WTC11 (cell line): ENCODE data around the gene SAMHD1. TPM values are rescaled to one million over a fixed set of nuclear protein-coding genes. Genes with fewer than 3 reads are reported as not detected.

Experiments used
- ATAC-seq: fragments of 200-7000 bp; cut with Tn5 transposase; 2 replicates; pipeline ENCODE4 v1.10.0; 2021; ENCODE audit warnings: mild to moderate bottlenecking, moderate library complexity
- CTCF ChIA-PET: fragments of 300-600 bp; sonication (Branson Sonifier 250); formaldehyde crosslinking; loops from one replicate; lab custom pipeline; 2021; ENCODE audit warnings: antibody characterized with exemption; lab: Charles Lee
- POLR2A ChIA-PET: fragments of 350-600 bp; sonication (Branson Sonifier 250); formaldehyde crosslinking; loops from one replicate; lab custom pipeline; 2021; ENCODE audit warnings: antibody characterized with exemption; lab: Charles Lee
- DNase-seq: peaks from one replicate; pipeline ENCODE4 v3.0.0; 2021; ENCODE audit warnings: low spot score
- H3K27ac Mint-ChIP-seq: 2 replicates; pipeline ENCODE4 v1.8.0; 2021; ENCODE audit warnings: mixed read lengths
- H3K27me3 Mint-ChIP-seq: 2 replicates; pipeline ENCODE4 v1.8.0; 2021; ENCODE audit warnings: low read depth, mild to moderate bottlenecking, moderate library complexity, mixed read lengths
- H3K36me3 Mint-ChIP-seq: 2 replicates; pipeline ENCODE4 v1.8.0; 2021; ENCODE audit warnings: mixed read lengths
- H3K4me1 Mint-ChIP-seq: 2 replicates; pipeline ENCODE4 v1.8.0; 2022; ENCODE audit warnings: mixed read lengths
- H3K4me3 Mint-ChIP-seq: 2 replicates; pipeline ENCODE4 v1.8.0; 2021; ENCODE audit warnings: mild to moderate bottlenecking, moderate library complexity, mixed read lengths
- H3K9me3 Mint-ChIP-seq: 2 replicates; pipeline ENCODE4 v1.8.0; 2021; ENCODE audit warnings: mixed read lengths
- ATF1 ChIP-seq: sonication (generic); formaldehyde crosslinking; IDR thresholded peaks from 2 replicates; pipeline ENCODE4 v1.8.1; 2023; ENCODE audit warnings: mild to moderate bottlenecking, moderate library complexity, missing genetic modification reagents
- ATF3 ChIP-seq: sonication (generic); formaldehyde crosslinking; conservative IDR thresholded peaks from 2 replicates; pipeline ENCODE4 v1.8.1; 2022; ENCODE audit warnings: mild to moderate bottlenecking, missing genetic modification reagents
- ATF6 ChIP-seq: sonication (generic); formaldehyde crosslinking; IDR thresholded peaks from 2 replicates; pipeline ENCODE4 v1.8.1; 2023; ENCODE audit warnings: mild to moderate bottlenecking, missing genetic modification reagents
- CDX4 ChIP-seq: fragments of 250-450 bp; sonication (Bioruptor Pico); IDR thresholded peaks from 2 replicates; pipeline ENCODE4 v1.9.0; 2021; ENCODE audit warnings: moderate library complexity, mild to moderate bottlenecking, inconsistent platforms, borderline replicate concordance
- CREM ChIP-seq: sonication (generic); formaldehyde crosslinking; IDR thresholded peaks from 2 replicates; pipeline ENCODE4 v1.8.1; 2022; ENCODE audit warnings: mild to moderate bottlenecking, missing genetic modification reagents, moderate library complexity
- E2F4 ChIP-seq: sonication (generic); formaldehyde crosslinking; IDR thresholded peaks from 2 replicates; pipeline ENCODE4 v1.8.1; 2022; ENCODE audit warnings: low read depth, mild to moderate bottlenecking, moderate library complexity, missing genetic modification reagents, borderline replicate concordance
- ESRRA ChIP-seq: sonication (generic); formaldehyde crosslinking; IDR thresholded peaks from 2 replicates; pipeline ENCODE4 v1.8.1; 2022; ENCODE audit warnings: mild to moderate bottlenecking, missing genetic modification reagents, borderline replicate concordance
- ETV6 ChIP-seq: sonication (generic); formaldehyde crosslinking; IDR thresholded peaks from 2 replicates; pipeline ENCODE4 v1.8.1; 2022; ENCODE audit warnings: mild to moderate bottlenecking, missing genetic modification reagents
- FOXK1 ChIP-seq: sonication (generic); formaldehyde crosslinking; IDR thresholded peaks from 2 replicates; pipeline ENCODE4 v1.8.0; 2022; ENCODE audit warnings: mild to moderate bottlenecking, moderate library complexity, missing genetic modification reagents
- JAZF1 ChIP-seq: fragments of 250-450 bp; sonication (Bioruptor Pico); IDR thresholded peaks from 2 replicates; pipeline ENCODE4 v1.9.0; 2021; ENCODE audit warnings: moderate library complexity, mild to moderate bottlenecking, inconsistent platforms
- JUN ChIP-seq: sonication (generic); formaldehyde crosslinking; IDR thresholded peaks from 2 replicates; pipeline ENCODE4 v1.8.0; 2023; ENCODE audit warnings: mild to moderate bottlenecking, missing genetic modification reagents
- NR3C1 ChIP-seq: sonication (generic); formaldehyde crosslinking; conservative IDR thresholded peaks from 2 replicates; pipeline ENCODE4 v1.8.1; 2023; ENCODE audit warnings: low read depth, mild to moderate bottlenecking, missing genetic modification reagents
- TCF7 ChIP-seq: sonication (generic); formaldehyde crosslinking; IDR thresholded peaks from 2 replicates; pipeline ENCODE4 v1.8.0; 2022; ENCODE audit warnings: mild to moderate bottlenecking, low read depth, missing genetic modification reagents, moderate library complexity
- USF2 ChIP-seq: sonication (generic); formaldehyde crosslinking; IDR thresholded peaks from 2 replicates; pipeline ENCODE4 v1.8.1; 2023; ENCODE audit warnings: mild to moderate bottlenecking, missing genetic modification reagents, moderate library complexity
- ZBTB21 ChIP-seq: sonication (generic); formaldehyde crosslinking; IDR thresholded peaks from 2 replicates; pipeline ENCODE4 v1.8.1; 2023; ENCODE audit warnings: mild to moderate bottlenecking, missing genetic modification reagents, borderline replicate concordance
- ZBTB43 ChIP-seq: sonication (generic); formaldehyde crosslinking; IDR thresholded peaks from 2 replicates; pipeline ENCODE4 v1.8.1; 2023; ENCODE audit warnings: mild to moderate bottlenecking, missing genetic modification reagents
- ZNF512 ChIP-seq: sonication (generic); formaldehyde crosslinking; IDR thresholded peaks from 2 replicates; pipeline ENCODE4 v1.8.1; 2022; ENCODE audit warnings: missing genetic modification reagents, borderline replicate concordance
- ZNF532 ChIP-seq: fragments of 250-450 bp; sonication (Bioruptor Pico); IDR thresholded peaks from 2 replicates; pipeline ENCODE4 v1.9.0; 2021; ENCODE audit warnings: mild to moderate bottlenecking, borderline replicate concordance
- total RNA-seq: library from RNA; stranded (reverse); gene quantifications from 3 replicates; pipeline ENCODE4 v1.2.3, GENCODE V29; 2021

The SAMHD1 gene
- total RNA-seq, 1 experiment from 2014 or later: 31.0 TPM

- Mint-ChIP-seq H3K27me3 (peaks cover 7% of the 10 kb centered on the region), H3K27ac (peak overlapping the region; percentile 35; the same call in 1 of the 2 replicates), H3K4me3 (no peak overlapping the region), H3K36me3 (no peaks in the 10 kb centered on the region), H3K4me1 (peaks cover 52% of the 10 kb centered on the region), H3K9me3 (no peaks in the 10 kb centered on the region)
- no peak for ATAC-seq
- POLR2A ChIA-PET: no interaction called here
- CTCF ChIA-PET: interaction anchor here (0.8 to 3.0 kb wide), 6 partner anchors 7 to 48 kb away, joined by 4 to 19 read pairs (median 6); a partner anchor contains a TSS
- TF ChIP-seq JAZF1 (CRISPR knock-in tag) (no peak), ETV6 (CRISPR knock-in tag) (no peak), FOXK1 (CRISPR knock-in tag) (no peak), ESRRA (CRISPR knock-in tag) (no peak), ZBTB21 (CRISPR knock-in tag) (no peak), ATF1 (CRISPR knock-in tag) (no peak), USF2 (CRISPR knock-in tag) (no peak), CREM (no peak), E2F4 (CRISPR knock-in tag) (no peak), NR3C1 (no peak), JUN (CRISPR knock-in tag) (no peak), ZBTB43 (no peak)
- TF ChIP-seq, all 79 proteins: peak for 0
- DNase-seq: no peak
These were observed 94.5 kb downstream of the SAMHD1 start for GRCh38 chr20:36856691-36857635.

GRCh38 chr20:36856195-36856594 is 95.3 kb downstream of the SAMHD1 start:
- peaks cover 44% of the 10 kb centered on the region for H3K4me1 Mint-ChIP-seq
- no peak for DNase-seq
- TF ChIP-seq CDX4 (CRISPR knock-in tag) (no peak), ATF6 (no peak), TCF7 (CRISPR knock-in tag) (no peak), ZNF532 (no peak), ATF1 (CRISPR knock-in tag) (no peak), ZNF512 (CRISPR knock-in tag) (no peak), ATF3 (no peak)
- TF ChIP-seq, all 79 proteins: peak for 0
- Mint-ChIP-seq H3K9me3 (peaks cover 6% of the 10 kb centered on the region), H3K27ac (no peak overlapping the region), H3K27me3 (no peaks in the 10 kb centered on the region), H3K4me3 (no peak overlapping the region), H3K36me3 (peaks cover 8% of the 10 kb centered on the region)
- ChIA-PET POLR2A (interaction anchor here (0.7 kb wide), 1 partner anchor 1417 kb away, joined by 3 read pairs; no protein-coding TSS in a partner anchor), CTCF (interaction anchor here (0.5 to 3.0 kb wide), 7 partner anchors 8 to 47 kb away, joined by 3 to 19 read pairs (median 5); a partner anchor contains a TSS)
- no peak for ATAC-seq
